ENCODE measurements around the gene LRRC8C. TPM values are rescaled to one million over a fixed set of nuclear protein-coding genes. Genes with fewer than 3 reads are reported as not detected.

The LRRC8C gene
- total and polyA plus RNA-seq, 2 experiments from 2014 or later, result 0.70 to 1.5 TPM

GRCh38 chr1:89705901-89706699 is 73.2 kb downstream of the LRRC8C start:
- Histone ChIP-seq H3K9me2 (replicated peaks; ENCODE audit: insufficient read depth) (no peaks in the 10 kb centered on the region), H3K79me2 (no peaks in the 10 kb centered on the region), H3K27ac (no peak overlapping the region), H3K36me3 (replicated peaks; ENCODE audit: insufficient read depth, low read depth) (no peaks in the 10 kb centered on the region), H4K20me1 (ENCODE audit: insufficient read depth, poor library complexity, severe bottlenecking) (no peaks in the 10 kb centered on the region), H3K9me3 (ENCODE audit: low read depth) (no peaks in the 10 kb centered on the region), H3K4me1 (ENCODE audit: insufficient read depth) (no peaks in the 10 kb centered on the region), H3K27me3 (no peaks in the 10 kb centered on the region), H3K4me3 (no peak overlapping the region), H2AFZ (no peak overlapping the region), H3K4me2 (no peak overlapping the region)
- 68% methylated on average over 6 of the region's 6 CpGs for WGBS (ENCODE audit: low lambda C conversion rate, missing lambda C conversion rate)
- TF ChIP-seq EZH2 (IDR thresholded peaks at IDR 0.05; ENCODE audit: borderline replicate concordance), result no peak
- TF ChIP-seq EZH2phosphoT487 (IDR thresholded peaks at IDR 0.05; ENCODE audit: low read depth, severe bottlenecking, unreplicated experiment), result no peak
- TF ChIP-seq, protein P1, sequence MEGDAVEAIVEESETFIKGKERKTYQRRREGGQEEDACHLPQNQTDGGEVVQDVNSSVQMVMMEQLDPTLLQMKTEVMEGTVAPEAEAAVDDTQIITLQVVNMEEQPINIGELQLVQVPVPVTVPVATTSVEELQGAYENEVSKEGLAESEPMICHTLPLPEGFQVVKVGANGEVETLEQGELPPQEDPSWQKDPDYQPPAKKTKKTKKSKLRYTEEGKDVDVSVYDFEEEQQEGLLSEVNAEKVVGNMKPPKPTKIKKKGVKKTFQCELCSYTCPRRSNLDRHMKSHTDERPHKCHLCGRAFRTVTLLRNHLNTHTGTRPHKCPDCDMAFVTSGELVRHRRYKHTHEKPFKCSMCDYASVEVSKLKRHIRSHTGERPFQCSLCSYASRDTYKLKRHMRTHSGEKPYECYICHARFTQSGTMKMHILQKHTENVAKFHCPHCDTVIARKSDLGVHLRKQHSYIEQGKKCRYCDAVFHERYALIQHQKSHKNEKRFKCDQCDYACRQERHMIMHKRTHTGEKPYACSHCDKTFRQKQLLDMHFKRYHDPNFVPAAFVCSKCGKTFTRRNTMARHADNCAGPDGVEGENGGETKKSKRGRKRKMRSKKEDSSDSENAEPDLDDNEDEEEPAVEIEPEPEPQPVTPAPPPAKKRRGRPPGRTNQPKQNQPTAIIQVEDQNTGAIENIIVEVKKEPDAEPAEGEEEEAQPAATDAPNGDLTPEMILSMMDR (IDR thresholded peaks at IDR 0.05; ENCODE audit: poor library complexity), result no peak
- DNase-seq (ENCODE audit: low spot score), result no peak

DNA sequence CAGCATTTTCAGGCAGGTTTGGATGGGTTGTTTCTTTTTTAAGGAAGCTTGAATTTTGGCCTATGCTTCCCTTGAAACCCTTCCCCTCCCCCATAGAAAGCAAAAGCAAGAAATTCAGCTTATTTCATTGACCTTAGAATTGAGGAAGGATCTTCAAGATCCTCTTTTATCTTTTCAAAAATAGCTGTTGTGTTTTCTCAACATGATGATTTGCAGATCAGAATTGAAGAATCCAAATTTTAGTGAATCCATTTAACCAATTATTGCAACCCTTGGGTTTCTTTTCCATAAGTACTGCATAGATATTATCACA is 73.7 kb downstream of the LRRC8C start:
- Histone ChIP-seq H3K27ac (no peak overlapping the region), H3K79me2 (no peaks in the 10 kb centered on the region)

GRCh38 chr1:89708751-89709375 is 75.9 kb downstream of the LRRC8C start:
- Histone ChIP-seq H3K4me2 (no peak overlapping the region), H3K9me2 (replicated peaks; ENCODE audit: insufficient read depth) (no peaks in the 10 kb centered on the region), H3K79me2 (no peaks in the 10 kb centered on the region), H3K9me3 (ENCODE audit: low read depth) (no peaks in the 10 kb centered on the region), H3K4me1 (ENCODE audit: insufficient read depth) (no peaks in the 10 kb centered on the region), H2AFZ (no peak overlapping the region), H4K20me1 (ENCODE audit: insufficient read depth, poor library complexity, severe bottlenecking) (no peaks in the 10 kb centered on the region), H3K27me3 (no peaks in the 10 kb centered on the region), H3K27ac (no peak overlapping the region), H3K4me3 (no peak overlapping the region), H3K36me3 (replicated peaks; ENCODE audit: insufficient read depth, low read depth) (no peaks in the 10 kb centered on the region)
- WGBS (ENCODE audit: low lambda C conversion rate, missing lambda C conversion rate), result 71% methylated on average over 6 of the region's 6 CpGs
- no peak for DNase-seq (ENCODE audit: low spot score)
- TF ChIP-seq EZH2phosphoT487 (IDR thresholded peaks at IDR 0.05; ENCODE audit: low read depth, severe bottlenecking, unreplicated experiment) (no peak), EZH2 (IDR thresholded peaks at IDR 0.05; ENCODE audit: borderline replicate concordance) (no peak)
- TF ChIP-seq, protein P1 (IDR thresholded peaks at IDR 0.05; ENCODE audit: poor library complexity), result no peak

More for the DNA sequence above, 73.7 kb downstream of the LRRC8C start:
- TF ChIP-seq EZH2phosphoT487 (IDR thresholded peaks at IDR 0.05; ENCODE audit: low read depth, severe bottlenecking, unreplicated experiment) (no peak), EZH2 (IDR thresholded peaks at IDR 0.05; ENCODE audit: borderline replicate concordance) (no peak)
- TF ChIP-seq, protein P1 (IDR thresholded peaks at IDR 0.05; ENCODE audit: poor library complexity), result no peak
- no peak for DNase-seq (ENCODE audit: low spot score)
- H3K36me3 ChIP-seq (replicated peaks; ENCODE audit: insufficient read depth, low read depth), result no peaks in the 10 kb centered on the region
- H3K27me3 ChIP-seq, result no peaks in the 10 kb centered on the region
- no peak overlapping the region for H3K4me3 ChIP-seq
- H3K4me2 ChIP-seq, result no peak overlapping the region
- no peaks in the 10 kb centered on the region for H3K4me1 ChIP-seq (ENCODE audit: insufficient read depth)
- H2AFZ ChIP-seq, result no peak overlapping the region
- no peaks in the 10 kb centered on the region for H3K9me2 ChIP-seq (replicated peaks; ENCODE audit: insufficient read depth)
- H4K20me1 ChIP-seq (ENCODE audit: insufficient read depth, poor library complexity, severe bottlenecking), result no peaks in the 10 kb centered on the region
- no peaks in the 10 kb centered on the region for H3K9me3 ChIP-seq (ENCODE audit: low read depth)

Data from hepatocyte (in vitro differentiated cells).